Smooth muscle cell (in vitro differentiated cells): ENCODE data around the gene AKAP6. TPM values are rescaled to one million over a fixed set of nuclear protein-coding genes. Genes with fewer than 3 reads are reported as not detected.

Experiments used
- DNase-seq: peaks from one replicate; lab custom pipeline; 2025; ENCODE audit not compliant: unreplicated experiment; lab: John Stamatoyannopoulos, UW
- H2AFZ ChIP-seq: fragments of 200-600 bp; sonication (generic); 2 replicates; pipeline ENCODE4 v1.6.0; 2016; ENCODE audit warnings: antibody characterized with exemption, low read depth, mild to moderate bottlenecking
- H3F3A ChIP-seq: fragments of 200-600 bp; sonication (generic); 2 replicates; pipeline ENCODE4 v1.6.0; 2017; ENCODE audit warnings: antibody characterized with exemption, low read depth
- H3K27ac ChIP-seq: fragments of 200-600 bp; sonication (generic); 2 replicates; pipeline ENCODE4 v1.5.1; 2016; ENCODE audit warnings: low read depth, mild to moderate bottlenecking
- H3K27me3 ChIP-seq: fragments of 200-600 bp; sonication (generic); 2 replicates; pipeline ENCODE4 v1.6.1; 2016; ENCODE audit warnings: low read depth, mild to moderate bottlenecking
- H3K36me3 ChIP-seq: fragments of 200-600 bp; sonication (generic); 2 replicates; pipeline ENCODE4 v1.5.1; 2016; ENCODE audit warnings: low read depth
- H3K4me1 ChIP-seq: fragments of 200-600 bp; sonication (generic); 2 replicates; pipeline ENCODE4 v1.5.1; 2016; ENCODE audit warnings: low read depth
- H3K4me2 ChIP-seq: fragments of 200-600 bp; sonication (generic); 2 replicates; pipeline ENCODE4 v1.6.0; 2016; ENCODE audit warnings: mild to moderate bottlenecking
- H3K4me3 ChIP-seq: fragments of 200-600 bp; sonication (generic); 2 replicates; pipeline ENCODE4 v1.5.1; 2016; ENCODE audit warnings: mild to moderate bottlenecking
- H3K79me2 ChIP-seq: fragments of 200-600 bp; sonication (generic); 2 replicates; pipeline ENCODE4 v1.6.0; 2016; ENCODE audit warnings: low read depth, mild to moderate bottlenecking
- H3K9ac ChIP-seq: fragments of 200-600 bp; sonication (generic); 2 replicates; pipeline ENCODE4 v1.6.0; 2016; ENCODE audit warnings: low read depth
- H3K9me3 ChIP-seq: fragments of 200-600 bp; sonication (generic); replicated peaks from 2 replicates; pipeline ENCODE4 v1.5.1; 2016; ENCODE audit warnings: low read depth
- H4K20me1 ChIP-seq: fragments of 200-600 bp; sonication (generic); 2 replicates; pipeline ENCODE4 v1.6.0; 2016; ENCODE audit warnings: low read depth
- WGBS: methylation state at CpG from one replicate; pipeline ENCODE4 v1.1.7; 2016; ENCODE audit warnings: low lambda C conversion rate; 5-methylcytosine and 5-hydroxymethylcytosine counted together
- polyA plus RNA-seq: library from polyadenylated mRNA; unstranded; fragments of >200 nt; fragmentation: Nextera tagmentation; extraction: Ambion mirVana; gene quantifications from 2 replicates; pipeline ENCODE4 v1.2.1, GENCODE V29; 2016
- total RNA-seq: library from RNA; depleted of rRNA; stranded (reverse); fragments of >200 nt; gene quantifications from 2 replicates; pipeline ENCODE4 v1.2.3, GENCODE V29; 2014
- TF ChIP-seq, protein P1 (sequence below): fragments of 200-600 bp; sonication (generic); IDR thresholded peaks from 2 replicates; pipeline ENCODE4 v1.5.1; 2017; ENCODE audit warnings: borderline replicate concordance, mild to moderate bottlenecking, antibody characterized with exemption; ENCODE audit not compliant: insufficient read depth, poor library complexity, severe bottlenecking

The AKAP6 gene
- total and polyA plus RNA-seq, 2 experiments from 2014 or later = 1.3 to 6.4 TPM

DNA sequence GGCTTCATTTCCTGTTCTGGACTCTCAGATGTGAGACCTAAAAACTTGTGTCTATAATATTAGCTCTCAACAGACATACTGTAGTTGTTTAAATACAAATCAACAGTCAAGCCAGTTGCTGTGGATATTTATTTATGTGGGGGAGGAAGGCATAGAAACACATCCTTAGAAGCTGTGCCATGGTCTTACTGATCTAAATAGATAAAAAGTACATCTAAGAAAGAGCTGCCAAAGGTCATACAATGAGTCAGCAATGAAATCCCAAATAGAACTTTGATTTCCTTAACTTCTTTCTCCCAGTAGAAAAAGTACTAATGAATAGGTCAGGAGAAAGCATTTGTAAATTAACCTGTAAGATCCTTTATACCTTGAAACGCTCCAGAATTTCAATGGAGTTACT, 185.1 kb downstream of the AKAP6 start:
- TF ChIP-seq, protein P1, sequence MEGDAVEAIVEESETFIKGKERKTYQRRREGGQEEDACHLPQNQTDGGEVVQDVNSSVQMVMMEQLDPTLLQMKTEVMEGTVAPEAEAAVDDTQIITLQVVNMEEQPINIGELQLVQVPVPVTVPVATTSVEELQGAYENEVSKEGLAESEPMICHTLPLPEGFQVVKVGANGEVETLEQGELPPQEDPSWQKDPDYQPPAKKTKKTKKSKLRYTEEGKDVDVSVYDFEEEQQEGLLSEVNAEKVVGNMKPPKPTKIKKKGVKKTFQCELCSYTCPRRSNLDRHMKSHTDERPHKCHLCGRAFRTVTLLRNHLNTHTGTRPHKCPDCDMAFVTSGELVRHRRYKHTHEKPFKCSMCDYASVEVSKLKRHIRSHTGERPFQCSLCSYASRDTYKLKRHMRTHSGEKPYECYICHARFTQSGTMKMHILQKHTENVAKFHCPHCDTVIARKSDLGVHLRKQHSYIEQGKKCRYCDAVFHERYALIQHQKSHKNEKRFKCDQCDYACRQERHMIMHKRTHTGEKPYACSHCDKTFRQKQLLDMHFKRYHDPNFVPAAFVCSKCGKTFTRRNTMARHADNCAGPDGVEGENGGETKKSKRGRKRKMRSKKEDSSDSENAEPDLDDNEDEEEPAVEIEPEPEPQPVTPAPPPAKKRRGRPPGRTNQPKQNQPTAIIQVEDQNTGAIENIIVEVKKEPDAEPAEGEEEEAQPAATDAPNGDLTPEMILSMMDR = no peak
- no peak overlapping the region for H3K9ac ChIP-seq
- DNase-seq = no peak
- no peak overlapping the region for H3K4me2 ChIP-seq
- peak overlapping the region; percentile 68 for H2AFZ ChIP-seq
- no peaks in the 10 kb centered on the region for H3K27me3 ChIP-seq
- H3K4me3 ChIP-seq = no peak overlapping the region
- peaks cover 5% of the 10 kb centered on the region for H3K4me1 ChIP-seq
- peaks cover 3% of the 10 kb centered on the region for H3F3A ChIP-seq
- no peaks in the 10 kb centered on the region for H3K36me3 ChIP-seq
- H4K20me1 ChIP-seq = no peaks in the 10 kb centered on the region
- WGBS = 54% methylated on average over 1 of the region's 1 CpG
- no peaks in the 10 kb centered on the region for H3K9me3 ChIP-seq
- H3K27ac ChIP-seq = peak overlapping the region; percentile 14
- H3K79me2 ChIP-seq = no peaks in the 10 kb centered on the region

DNA sequence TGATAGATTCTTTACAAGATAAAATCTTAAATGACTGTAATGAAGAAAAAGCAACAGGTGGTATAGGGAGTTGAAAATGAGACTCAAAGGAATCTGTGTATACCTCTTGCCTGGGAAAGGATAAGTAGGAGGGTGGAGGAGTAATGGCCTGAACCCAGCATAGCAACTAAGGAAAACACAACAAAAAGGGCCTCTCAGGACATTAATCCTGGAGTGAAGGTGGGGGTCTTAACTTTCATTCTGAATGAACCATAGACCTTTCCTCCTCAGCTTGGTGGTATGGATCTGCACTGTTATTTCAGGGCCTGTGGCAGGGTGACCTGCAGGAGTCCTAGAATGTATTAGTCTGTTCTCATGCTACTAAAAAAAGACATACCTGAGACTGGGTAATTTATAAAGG, 185.6 kb downstream of the AKAP6 start:
- Histone ChIP-seq H2AFZ (no peak overlapping the region), H3K9me3 (no peaks in the 10 kb centered on the region), H3K27ac (no peak overlapping the region), H3K4me3 (no peak overlapping the region), H3K4me1 (peaks cover 5% of the 10 kb centered on the region), H3F3A (peaks cover 3% of the 10 kb centered on the region), H3K4me2 (no peak overlapping the region), H4K20me1 (no peaks in the 10 kb centered on the region), H3K9ac (no peak overlapping the region), H3K36me3 (no peaks in the 10 kb centered on the region), H3K27me3 (no peaks in the 10 kb centered on the region), H3K79me2 (no peaks in the 10 kb centered on the region)
- TF ChIP-seq, protein P1 = no peak
- no peak for DNase-seq

DNA sequence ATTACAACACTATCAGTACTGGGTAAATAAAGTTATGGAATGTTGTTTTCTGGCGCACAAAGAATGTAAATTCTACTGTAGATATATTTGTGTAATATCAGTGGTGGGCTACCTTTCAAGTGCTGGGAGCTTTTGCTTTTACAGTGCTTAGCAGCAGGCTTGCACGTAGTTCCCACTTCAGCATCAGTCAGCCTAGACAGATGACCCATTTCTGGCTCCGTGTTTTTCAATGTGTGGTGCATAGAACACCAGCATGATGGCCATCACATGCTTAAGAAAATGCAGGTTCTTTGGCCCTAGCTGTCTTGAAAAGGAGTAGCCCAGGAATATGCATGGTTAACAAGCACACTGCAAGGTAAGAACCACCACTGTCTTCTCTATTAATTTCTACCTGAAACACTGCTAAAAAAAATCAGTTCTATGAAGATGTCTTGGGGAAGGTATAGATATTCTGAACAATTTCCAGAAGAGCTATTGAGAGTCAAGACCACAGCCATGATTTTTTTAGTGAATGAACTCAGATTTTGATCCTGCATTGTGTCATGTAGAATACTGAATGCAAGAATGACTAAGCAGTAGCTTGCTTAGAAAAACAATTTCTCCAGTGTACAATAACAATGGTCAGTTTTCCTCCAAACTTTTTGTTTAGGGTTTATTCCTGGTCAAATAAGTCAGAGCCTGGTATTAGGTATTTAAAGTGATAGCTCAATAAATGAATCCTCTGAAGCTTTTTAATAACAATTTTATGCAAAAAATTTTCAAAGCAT, 195.7 kb downstream of the AKAP6 start:
- H3K9ac ChIP-seq = no peak overlapping the region
- DNase-seq = no peak
- no peaks in the 10 kb centered on the region for H3K4me1 ChIP-seq
- no peaks in the 10 kb centered on the region for H3F3A ChIP-seq
- TF ChIP-seq, protein P1 = no peak
- H3K9me3 ChIP-seq = no peaks in the 10 kb centered on the region
- no peaks in the 10 kb centered on the region for H3K36me3 ChIP-seq
- WGBS = 75% methylated on average over 3 of the region's 3 CpGs
- no peaks in the 10 kb centered on the region for H3K27me3 ChIP-seq
- no peaks in the 10 kb centered on the region for H3K79me2 ChIP-seq
- H4K20me1 ChIP-seq = no peaks in the 10 kb centered on the region
- no peak overlapping the region for H3K4me2 ChIP-seq
- H3K27ac ChIP-seq = no peak overlapping the region
- no peak overlapping the region for H3K4me3 ChIP-seq
- H2AFZ ChIP-seq = no peak overlapping the region

DNA sequence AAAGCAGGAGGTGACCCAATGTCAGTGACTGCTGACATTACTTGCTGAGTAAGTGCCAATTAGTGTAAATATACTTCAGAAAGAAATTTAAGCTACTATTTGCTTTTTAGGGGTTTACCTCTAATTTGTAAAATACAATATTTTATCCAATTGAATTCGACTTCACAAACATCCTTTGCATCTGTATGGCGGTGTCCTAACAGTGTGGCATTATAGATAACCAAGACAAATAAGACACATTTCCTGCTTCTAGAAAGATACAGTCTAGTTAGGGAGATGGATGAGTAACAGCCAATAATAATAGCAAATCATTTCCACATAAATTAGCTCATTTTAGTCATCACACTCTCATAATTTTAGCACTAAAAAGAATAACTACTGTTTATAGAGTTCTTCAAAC, 196.5 kb downstream of the AKAP6 start:
- Histone ChIP-seq H3F3A (no peaks in the 10 kb centered on the region), H2AFZ (no peak overlapping the region), H3K36me3 (no peaks in the 10 kb centered on the region), H4K20me1 (no peaks in the 10 kb centered on the region), H3K4me2 (no peak overlapping the region), H3K79me2 (no peaks in the 10 kb centered on the region), H3K9me3 (no peaks in the 10 kb centered on the region), H3K27me3 (no peaks in the 10 kb centered on the region), H3K9ac (no peak overlapping the region), H3K4me3 (no peak overlapping the region), H3K4me1 (no peaks in the 10 kb centered on the region), H3K27ac (no peak overlapping the region)
- DNase-seq = no peak
- WGBS = 95% methylated on average over 2 of the region's 2 CpGs
- TF ChIP-seq, protein P1 = no peak
